Activated CD8-positive, alpha-beta T cell treated with anti-CD3 and anti-CD28 coated beads for 36 hours (primary cell): Measurements from ENCODE around the gene SLC25A41. TPM values are rescaled to one million over a fixed set of nuclear protein-coding genes. Genes with fewer than 3 reads are reported as not detected.

Experiments
- ATAC-seq: fragments of 200-7000 bp; cut with Tn5 transposase; one replicate; pipeline ENCODE4 v1.10.0; 2021; ENCODE audit warnings: mild to moderate bottlenecking, moderate library complexity
- CTCF ChIA-PET: fragments of 350-600 bp; sonication (Branson Sonifier 250); formaldehyde crosslinking; loops from one replicate; lab custom pipeline; 2021; ENCODE audit warnings: antibody characterized with exemption; lab: Charles Lee
- POLR2A ChIA-PET: fragments of 350-600 bp; sonication (Branson Sonifier 250); formaldehyde crosslinking; loops from one replicate; lab custom pipeline; 2021; ENCODE audit warnings: antibody characterized with exemption; lab: Charles Lee
- DNase-seq: peaks from one replicate; pipeline ENCODE4 v3.0.0-alpha.2; 2020
- H3K27ac Mint-ChIP-seq: one replicate; pipeline ENCODE4 v1.8.0; 2021; ENCODE audit warnings: mild to moderate bottlenecking, mixed read lengths
- H3K27me3 Mint-ChIP-seq: one replicate; pipeline ENCODE4 v1.8.0; 2021; ENCODE audit warnings: mixed read lengths
- H3K36me3 Mint-ChIP-seq: one replicate; pipeline ENCODE4 v1.8.0; 2021; ENCODE audit warnings: low read depth, mixed read lengths
- H3K4me1 Mint-ChIP-seq: one replicate; pipeline ENCODE4 v1.8.0; 2021; ENCODE audit warnings: low read depth, mixed read lengths
- H3K4me3 Mint-ChIP-seq: one replicate; pipeline ENCODE4 v1.8.0; 2021; ENCODE audit warnings: mild to moderate bottlenecking, moderate library complexity, mixed read lengths
- H3K9me3 Mint-ChIP-seq: one replicate; pipeline ENCODE4 v1.8.0; 2021; ENCODE audit warnings: mixed read lengths
- intact Hi-C: fragments of 100-400 bp; cut with micrococcal nuclease; formaldehyde crosslinking; loops from one replicate; pipeline ENCODE4 v1.10.0; 2022
- total RNA-seq, 2 experiments: library from RNA; stranded (reverse); gene quantifications; one replicate each; pipeline ENCODE4 v1.2.3, GENCODE V29; 2021
- TF ChIP-seq, protein P1 (sequence below): fragments of 200-600 bp; IDR thresholded peaks from one replicate; pipeline ENCODE4 v1.8.0; 2022; ENCODE audit warnings: antibody characterized with exemption, mild to moderate bottlenecking

Gene SLC25A41
- total RNA-seq, 2 experiments from 2014 or later, result not detected

- peak overlapping the region; percentile 75 for H3K27ac Mint-ChIP-seq
- peak overlapping the region; percentile 79 for H3K4me3 Mint-ChIP-seq
- no peaks in the 10 kb centered on the region for H3K27me3 Mint-ChIP-seq
- TF ChIP-seq, protein P1, sequence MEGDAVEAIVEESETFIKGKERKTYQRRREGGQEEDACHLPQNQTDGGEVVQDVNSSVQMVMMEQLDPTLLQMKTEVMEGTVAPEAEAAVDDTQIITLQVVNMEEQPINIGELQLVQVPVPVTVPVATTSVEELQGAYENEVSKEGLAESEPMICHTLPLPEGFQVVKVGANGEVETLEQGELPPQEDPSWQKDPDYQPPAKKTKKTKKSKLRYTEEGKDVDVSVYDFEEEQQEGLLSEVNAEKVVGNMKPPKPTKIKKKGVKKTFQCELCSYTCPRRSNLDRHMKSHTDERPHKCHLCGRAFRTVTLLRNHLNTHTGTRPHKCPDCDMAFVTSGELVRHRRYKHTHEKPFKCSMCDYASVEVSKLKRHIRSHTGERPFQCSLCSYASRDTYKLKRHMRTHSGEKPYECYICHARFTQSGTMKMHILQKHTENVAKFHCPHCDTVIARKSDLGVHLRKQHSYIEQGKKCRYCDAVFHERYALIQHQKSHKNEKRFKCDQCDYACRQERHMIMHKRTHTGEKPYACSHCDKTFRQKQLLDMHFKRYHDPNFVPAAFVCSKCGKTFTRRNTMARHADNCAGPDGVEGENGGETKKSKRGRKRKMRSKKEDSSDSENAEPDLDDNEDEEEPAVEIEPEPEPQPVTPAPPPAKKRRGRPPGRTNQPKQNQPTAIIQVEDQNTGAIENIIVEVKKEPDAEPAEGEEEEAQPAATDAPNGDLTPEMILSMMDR, result no peak
- ATAC-seq (no peak), DNase-seq (no peak)
- peaks cover 32% of the 10 kb centered on the region for H3K36me3 Mint-ChIP-seq
- peaks cover 19% of the 10 kb centered on the region for H3K4me1 Mint-ChIP-seq
- intact Hi-C loops, result no loop called here
- CTCF ChIA-PET, result no interaction called here
- H3K9me3 Mint-ChIP-seq, result peaks cover 19% of the 10 kb centered on the region
- POLR2A ChIA-PET, result interaction anchor here (0.6 to 1.3 kb wide), 3 partner anchors 13 to 33 kb away, joined by 3 to 6 read pairs (median 5); partner anchors contain the start of genes DENND1C and KHSRP
Observed at GRCh38 chr19:6457958-6458694, 24.6 kb upstream of the SLC25A41 start.

DNA sequence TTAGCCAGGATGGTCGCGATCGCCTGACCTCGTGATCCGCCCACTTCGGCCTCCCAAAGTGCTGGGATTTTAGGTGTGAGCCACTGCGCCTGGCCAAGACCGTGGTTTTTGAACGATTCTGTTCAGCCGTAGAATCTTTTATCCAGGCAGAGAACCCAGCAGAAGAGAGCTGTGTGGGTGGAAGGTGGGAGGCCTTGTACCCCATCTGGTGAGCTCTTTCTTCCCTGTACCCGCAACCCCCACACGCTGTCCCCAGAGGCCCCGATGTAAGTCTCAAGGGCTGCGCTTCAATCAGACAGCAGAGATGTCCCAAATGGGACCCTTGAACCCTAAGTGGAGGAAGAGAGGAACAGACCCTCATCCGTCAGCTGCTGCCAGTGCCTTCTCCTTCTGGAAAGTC is 22.4 kb upstream of the SLC25A41 start:
- POLR2A ChIA-PET, result no interaction called here

GRCh38 chr19:6453951-6454565 is 20.5 kb upstream of the SLC25A41 start:
- peaks cover 19% of the 10 kb centered on the region for H3K9me3 Mint-ChIP-seq
- peaks cover 11% of the 10 kb centered on the region for H3K4me1 Mint-ChIP-seq
- no peak for ATAC-seq
- no peak for DNase-seq
- H3K36me3 Mint-ChIP-seq, result peaks cover 38% of the 10 kb centered on the region
- intact Hi-C loops, result no loop called here
- TF ChIP-seq, protein P1, result no peak
- no peak overlapping the region for H3K27ac Mint-ChIP-seq
- ChIA-PET POLR2A (interaction anchor here (2.3 kb wide), 1 partner anchor 28 kb away, joined by 5 read pairs; no protein-coding TSS in a partner anchor), CTCF (no interaction called here)
- no peak overlapping the region for H3K4me3 Mint-ChIP-seq
- no peaks in the 10 kb centered on the region for H3K27me3 Mint-ChIP-seq

More for the DNA sequence above, 22.4 kb upstream of the SLC25A41 start:
- Mint-ChIP-seq H3K27me3 (no peaks in the 10 kb centered on the region), H3K4me1 (peaks cover 16% of the 10 kb centered on the region), H3K4me3 (no peak overlapping the region), H3K9me3 (peaks cover 19% of the 10 kb centered on the region), H3K36me3 (peaks cover 36% of the 10 kb centered on the region), H3K27ac (no peak overlapping the region)
- ATAC-seq, result no peak
- intact Hi-C loops, result no loop called here
- TF ChIP-seq, protein P1, result no peak
- CTCF ChIA-PET, result no interaction called here
- DNase-seq, result no peak

DNA sequence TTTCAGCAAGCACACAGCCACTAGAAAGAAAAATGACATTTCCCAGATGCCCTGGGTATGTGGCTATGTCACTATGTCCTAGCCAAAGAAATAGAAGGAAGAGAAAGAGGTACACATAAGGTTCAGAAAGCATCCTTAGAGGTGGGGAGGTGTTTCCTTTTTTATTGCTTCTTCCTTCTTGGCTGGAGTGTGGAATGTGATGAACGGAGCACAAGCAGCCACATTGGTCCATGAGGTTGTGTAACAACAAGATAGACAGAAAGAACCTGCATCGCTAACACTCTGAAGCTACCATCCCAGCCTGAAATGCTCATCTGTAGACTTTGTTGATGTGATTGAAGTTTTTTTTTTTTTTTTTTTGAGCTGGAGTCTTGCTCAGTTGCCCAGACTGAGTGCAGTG is 19.3 kb upstream of the SLC25A41 start:
- intact Hi-C loops, result no loop called here
- DNase-seq (no peak), ATAC-seq (no peak)
- Mint-ChIP-seq H3K4me3 (no peak overlapping the region), H3K36me3 (peaks cover 38% of the 10 kb centered on the region), H3K27me3 (no peaks in the 10 kb centered on the region), H3K27ac (no peak overlapping the region), H3K4me1 (no peaks in the 10 kb centered on the region), H3K9me3 (peaks cover 19% of the 10 kb centered on the region)
- CTCF ChIA-PET, result no interaction called here
- TF ChIP-seq, protein P1, result no peak
- POLR2A ChIA-PET, result interaction anchor here (2.3 kb wide), 1 partner anchor 27 kb away, joined by 5 read pairs; no protein-coding TSS in a partner anchor

GRCh38 chr19:6452223-6452614 is 18.7 kb upstream of the SLC25A41 start:
- POLR2A ChIA-PET, result interaction anchor here (0.6 to 2.3 kb wide), 2 partner anchors 26 to 36 kb away, joined by 3 to 5 read pairs; no protein-coding TSS in a partner anchor
- CTCF ChIA-PET, result no interaction called here
- intact Hi-C loops, result no loop called here
- Mint-ChIP-seq H3K4me3 (no peak overlapping the region), H3K27ac (no peak overlapping the region), H3K9me3 (peaks cover 19% of the 10 kb centered on the region), H3K36me3 (peaks cover 33% of the 10 kb centered on the region), H3K4me1 (no peaks in the 10 kb centered on the region), H3K27me3 (no peaks in the 10 kb centered on the region)
- TF ChIP-seq, protein P1, result no peak
- DNase-seq (no peak), ATAC-seq (no peak)
